ENCODE data around the gene MBD3L4.
"Not testable (repeated sequence)": the region's sequence is repeated elsewhere in the genome, so short reads cannot be mapped to it uniquely, and the experiment has no call there.

Gene MBD3L4

GRCh38 chr19:7049021-7049420 is 9.0 kb upstream of the MBD3L4 start, which contains the start of gene MBD3L2:
MBD3L2 (plus strand) TSS chr19:7049321; CDS start chr19:7049374, 53 bp downstream.
- not testable (repeated sequence) for DNase-seq (ENCODE audit: low read depth)

GRCh38 chr19:7041563-7041962 is 1.6 kb upstream of the MBD3L4 start:
- not testable (repeated sequence) for DNase-seq (ENCODE audit: low read depth)

GRCh38 chr19:7030278-7030677 is 9.7 kb downstream of the MBD3L4 start, which contains the start of gene MBD3L5:
MBD3L5 (plus strand) TSS chr19:7030578; CDS start chr19:7030612, 34 bp downstream.
- DNase-seq (ENCODE audit: low read depth), result not testable (repeated sequence)

- not testable (repeated sequence) for DNase-seq (ENCODE audit: low read depth)
These were observed 11.2 kb downstream of the MBD3L4 start for GRCh38 chr19:7028790-7029189.

GRCh38 chr19:7021331-7021730 is 18.6 kb downstream of the MBD3L4 start, which contains the start of gene MBD3L2B:
MBD3L2B (minus strand) TSS chr19:7021431; CDS start chr19:7021397, 34 bp downstream.
- DNase-seq (ENCODE audit: low read depth), result not testable (repeated sequence)

- DNase-seq (ENCODE audit: low read depth), result no peak
These were observed 21.2 kb downstream of the MBD3L4 start for GRCh38 chr19:7018828-7019227.

GRCh38 chr19:7013678-7014077 is 26.3 kb downstream of the MBD3L4 start:
- no peak for DNase-seq (ENCODE audit: low read depth)

- DNase-seq (ENCODE audit: low read depth), result no peak
These were observed 29.0 kb downstream of the MBD3L4 start for GRCh38 chr19:7010722-7011593.

GRCh38 chr19:7007859-7008258 is 32.1 kb downstream of the MBD3L4 start:
- DNase-seq (ENCODE audit: low read depth), result no peak

GRCh38 chr19:7006135-7006704 is 33.8 kb downstream of the MBD3L4 start:
- DNase-seq (ENCODE audit: low read depth), result no peak

- no peak for DNase-seq (ENCODE audit: low read depth)
These were observed 35.6 kb downstream of the MBD3L4 start for GRCh38 chr19:7004313-7004931.

GRCh38 chr19:7000816-7001215 is 39.2 kb downstream of the MBD3L4 start:
- DNase-seq (ENCODE audit: low read depth), result no peak

GRCh38 chr19:7000333-7000732 is 39.6 kb downstream of the MBD3L4 start:
- no peak for DNase-seq (ENCODE audit: low read depth)

- no peak for DNase-seq (ENCODE audit: low read depth)
These were observed 40.0 kb downstream of the MBD3L4 start for GRCh38 chr19:6999933-7000332.

GRCh38 chr19:6997679-6998445 is 42.1 kb downstream of the MBD3L4 start:
- no peak for DNase-seq (ENCODE audit: low read depth)

- no peak for DNase-seq (ENCODE audit: low read depth)
These were observed 43.2 kb downstream of the MBD3L4 start for GRCh38 chr19:6996810-6997209.

GRCh38 chr19:6995054-6995453 is 44.9 kb downstream of the MBD3L4 start:
- no peak for DNase-seq (ENCODE audit: low read depth)

- no peak for DNase-seq (ENCODE audit: low read depth)
These were observed 51.7 kb downstream of the MBD3L4 start for GRCh38 chr19:6988257-6988656.

GRCh38 chr19:6987850-6988249 is 52.1 kb downstream of the MBD3L4 start:
- DNase-seq (ENCODE audit: low read depth), result no peak
